Body of pancreas (tissue), 4 donors: Measurements from ENCODE around the gene IRF2BP1. TPM values are rescaled to one million over a fixed set of nuclear protein-coding genes. Genes with fewer than 3 reads are reported as not detected.

Source experiments
- ATAC-seq: fragments of 150-250 bp; one replicate; pipeline ENCODE4 v1.9.1; 2016
- DNase-seq, 4 donors: peaks; one replicate each; pipeline ENCODE4 v3.0.0-alpha.2; 2019
- H3K27ac ChIP-seq, 4 donors: fragments of 200-600 bp; sonication (generic); 1 replicate in 3 of 4; 2 replicates in 1 of 4; pipeline versions ENCODE4 v1.5.1 to v1.6.1; 2016 to 2019; ENCODE audit warnings: mild to moderate bottlenecking in 1 of 4, mixed read lengths in 1 of 4, moderate library complexity in 1 of 4
- H3K27me3 ChIP-seq, 2 donors: fragments of 200-600 bp; sonication (generic); one replicate each; pipeline ENCODE4 v1.6.0; 2016; ENCODE audit warnings: mild to moderate bottlenecking in 1 of 2
- H3K36me3 ChIP-seq, 2 donors: fragments of 200-600 bp; sonication (generic); replicated peaks in 1 of 2; 2 replicates each; pipeline ENCODE4 v1.5.1; 2016; ENCODE audit warnings: low read depth in 2 of 2; ENCODE audit not compliant: insufficient read depth in 1 of 2
- H3K4me1 ChIP-seq: fragments of 200-600 bp; sonication (generic); one replicate; pipeline ENCODE4 v1.6.0; 2016
- H3K4me3 ChIP-seq, 2 donors: fragments of 200-600 bp; sonication (generic); 1 replicate in 1 of 2; 2 replicates in 1 of 2; pipeline ENCODE4 v1.5.1; 2016 to 2019
- H3K9me3 ChIP-seq, 3 donors: fragments of 200-600 bp; sonication (generic); 1 replicate in 2 of 3; 2 replicates in 1 of 3; pipeline ENCODE4 v1.5.1; 2016
- CTCF ChIP-seq, 7 experiments: fragments of 450-650 bp in 4 of 7; fragments of 200-600 bp in 3 of 7; sonication (generic) in 3 of 7; IDR thresholded peaks; one replicate each; pipeline ENCODE4 v1.5.1; 2016 to 2019; ENCODE audit warnings: antibody characterized with exemption in 7 of 7
- POLR2A ChIP-seq, 3 donors: fragments of 450-650 bp; IDR thresholded peaks; one replicate each; pipeline ENCODE4 v1.6.1; 2016; ENCODE audit warnings: antibody characterized with exemption in 3 of 3, mild to moderate bottlenecking in 2 of 3
- WGBS, 2 donors: methylation state at CpG; one replicate each; pipeline ENCODE4 v1.1.5; 2017; 5-methylcytosine and 5-hydroxymethylcytosine counted together
- intact Hi-C: fragments of 100-400 bp; cut with DNase I; formaldehyde crosslinking; loops from one replicate; pipeline ENCODE4 v1.15.1; 2023
- total RNA-seq, 2 donors: library from RNA; depleted of rRNA; stranded (reverse); fragments of >200 nt; gene quantifications; one replicate each; pipeline ENCODE4 v1.1.0, GENCODE V29; 2016

IRF2BP1 gene
- total RNA-seq, 2 donors from 2014 or later: 24.1 to 25.1 TPM

- DNase-seq (no peak), ATAC-seq (no peak)
- intact Hi-C loops: no loop called here
- no peaks in the 10 kb centered on the region for H3K9me3 ChIP-seq
- WGBS, 2 donors: 69 to 78% methylated on average over 10 of the region's 10 CpGs
- no peak overlapping the region for H3K27ac ChIP-seq
- TF ChIP-seq CTCF (IDR thresholded peaks at IDR 0.05): no peak
- no peak for TF ChIP-seq POLR2A (IDR thresholded peaks at IDR 0.05)
- H3K27me3 ChIP-seq: no peaks in the 10 kb centered on the region
- H3K4me3 ChIP-seq: no peak overlapping the region
- H3K4me1 ChIP-seq: peaks cover 25% of the 10 kb centered on the region
- H3K36me3 ChIP-seq: no peaks in the 10 kb centered on the region
These were observed 19.1 kb upstream of the IRF2BP1 start for GRCh38 chr19:45905011-45905410.

- intact Hi-C loops: no loop called here
- Histone ChIP-seq H3K27ac (peak overlapping the region; percentile 17 to 76 (median 58)), H3K4me3 (peak overlapping the region in 1 of 2 donors; percentile 32), H3K9me3 (no peaks in the 10 kb centered on the region), H3K4me1 (peaks cover 30% of the 10 kb centered on the region), H3K27me3 (no peaks in the 10 kb centered on the region), H3K36me3 (peaks cover 0 to 4% of the 10 kb centered on the region in 2 donors)
- DNase-seq: peak; percentile 98 to 99 (median 98)
- WGBS, 2 donors: 2 to 8% methylated on average over 24 to 68 of the region's 73 CpGs
- ATAC-seq: peak; percentile 96
- TF ChIP-seq POLR2A (IDR thresholded peaks at IDR 0.05) (peak; percentile 3 to 77 (median 73)), CTCF (IDR thresholded peaks at IDR 0.05) (peak in 3 of 7 experiments; percentile 5 to 30 (median 26))
These were observed 17.0 kb upstream of the IRF2BP1 start for GRCh38 chr19:45902651-45903625.

GRCh38 chr19:45901912-45902650 is 16.1 kb upstream of the IRF2BP1 start, which contains the start of gene MYPOP:
Gene MYPOP (minus strand): TSS chr19:45902613. CDS start chr19:45901773, 840 bp downstream.
- no peak for ATAC-seq
- intact Hi-C loops: no loop called here
- H3K4me1 ChIP-seq: peaks cover 30% of the 10 kb centered on the region
- H3K36me3 ChIP-seq: peaks cover 0 to 4% of the 10 kb centered on the region in 2 donors
- no peaks in the 10 kb centered on the region for H3K27me3 ChIP-seq
- DNase-seq: no peak
- H3K4me3 ChIP-seq: peak within 1 kb of the TSS; percentile 32 to 50
- TF ChIP-seq CTCF (IDR thresholded peaks at IDR 0.05): no peak
- TF ChIP-seq POLR2A (IDR thresholded peaks at IDR 0.05): peak; percentile 23 to 60 (median 46)
- WGBS, 2 donors: 0 to 1% methylated on average over 29 to 41 of the region's 47 CpGs
- no peaks in the 10 kb centered on the region for H3K9me3 ChIP-seq
- H3K27ac ChIP-seq: peak within 1 kb of the TSS; percentile 17 to 76 (median 62)

- Histone ChIP-seq H3K9me3 (no peaks in the 10 kb centered on the region), H3K4me1 (peaks cover 30% of the 10 kb centered on the region), H3K4me3 (peak overlapping the region; percentile 32 to 50), H3K27me3 (no peaks in the 10 kb centered on the region), H3K27ac (peak overlapping the region in 3 of 4 donors; percentile 15 to 76 (median 59)), H3K36me3 (peaks cover 0 to 4% of the 10 kb centered on the region in 2 donors)
- TF ChIP-seq POLR2A (IDR thresholded peaks at IDR 0.05) (no peak), CTCF (IDR thresholded peaks at IDR 0.05) (no peak)
- ATAC-seq (no peak), DNase-seq (peak; percentile 41 to 64 (median 56))
- WGBS, 2 donors: 5 to 30% methylated on average over 2 to 67 of the region's 69 CpGs
- intact Hi-C loops: no loop called here
These were observed 15.5 kb upstream of the IRF2BP1 start for GRCh38 chr19:45901432-45901911.
